HFFc6 (cell line): ENCODE data around the gene NRDE2. TPM values are rescaled to one million over a fixed set of nuclear protein-coding genes. Genes with fewer than 3 reads are reported as not detected.
A peak's percentile ranks its signal among the peaks of the same experiment; 100 is the strongest.
"Not testable (repeated sequence)": the region's sequence is repeated elsewhere in the genome, so short reads cannot be mapped to it uniquely, and the experiment has no call there.

Experiments
- DNase-seq: peaks from one replicate; pipeline ENCODE4 v3.0.0-alpha.2; 2018
- H3K27ac Mint-ChIP-seq: 2 replicates; pipeline ENCODE4 v1.8.0; 2020; ENCODE audit warnings: mild to moderate bottlenecking, mixed read lengths
- H3K27me3 Mint-ChIP-seq: 2 replicates; pipeline ENCODE4 v1.8.0; 2021; ENCODE audit warnings: mild to moderate bottlenecking, moderate library complexity, mixed read lengths; ENCODE audit not compliant: insufficient read depth
- H3K36me3 Mint-ChIP-seq: 2 replicates; pipeline ENCODE4 v1.8.0; 2021; ENCODE audit warnings: low read depth, mixed read lengths
- H3K4me1 Mint-ChIP-seq: 2 replicates; pipeline ENCODE4 v1.8.0; 2020; ENCODE audit warnings: low read depth, mixed read lengths
- H3K4me3 Mint-ChIP-seq: 2 replicates; pipeline ENCODE4 v1.8.0; 2020; ENCODE audit warnings: mild to moderate bottlenecking, moderate library complexity, mixed read lengths
- H3K9me3 Mint-ChIP-seq: 2 replicates; pipeline ENCODE4 v1.8.0; 2020; ENCODE audit warnings: mild to moderate bottlenecking, mixed read lengths
- total RNA-seq, 6 experiments: library from RNA; stranded (reverse); fragmentation: NEBNext Ultra II Directional; extraction: Animal tissue kit (Norgen Biotek cat#: 25700); gene quantifications; 2 replicates in 1 of 6; 3 replicates in 5 of 6; pipeline ENCODE4 v1.2.3, GENCODE V29; 2021
- TF ChIP-seq, protein P1 (sequence below): fragments of 200-600 bp; sonication (generic); IDR thresholded peaks from 2 replicates; pipeline ENCODE4 v1.5.0; 2021; ENCODE audit warnings: antibody characterized with exemption, mild to moderate bottlenecking

The NRDE2 gene
- total RNA-seq, 6 experiments from 2014 or later, result 7.9 to 12.1 (median 9.8) TPM

DNA sequence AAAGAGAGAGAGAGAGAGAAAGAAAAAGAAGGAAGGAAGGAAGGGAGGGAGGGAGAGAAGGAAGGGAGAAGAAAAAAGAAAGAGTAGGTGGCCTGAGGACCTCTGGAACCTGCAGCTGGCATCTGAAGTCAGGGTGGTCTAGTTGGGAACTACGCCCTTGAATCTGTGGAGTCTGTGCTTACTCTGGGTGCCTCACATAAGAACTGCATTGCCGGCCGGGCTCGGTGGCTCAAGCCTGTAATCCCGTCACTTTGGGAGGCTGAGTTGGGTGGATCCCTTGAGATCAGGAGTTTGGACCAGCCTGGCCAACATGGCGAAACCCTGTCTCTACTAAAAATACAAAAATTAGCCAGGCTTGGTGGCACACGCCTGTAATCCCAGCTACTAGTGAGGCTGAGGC is 10.0 kb upstream of the NRDE2 start:
- no peak for DNase-seq
- TF ChIP-seq, protein P1, sequence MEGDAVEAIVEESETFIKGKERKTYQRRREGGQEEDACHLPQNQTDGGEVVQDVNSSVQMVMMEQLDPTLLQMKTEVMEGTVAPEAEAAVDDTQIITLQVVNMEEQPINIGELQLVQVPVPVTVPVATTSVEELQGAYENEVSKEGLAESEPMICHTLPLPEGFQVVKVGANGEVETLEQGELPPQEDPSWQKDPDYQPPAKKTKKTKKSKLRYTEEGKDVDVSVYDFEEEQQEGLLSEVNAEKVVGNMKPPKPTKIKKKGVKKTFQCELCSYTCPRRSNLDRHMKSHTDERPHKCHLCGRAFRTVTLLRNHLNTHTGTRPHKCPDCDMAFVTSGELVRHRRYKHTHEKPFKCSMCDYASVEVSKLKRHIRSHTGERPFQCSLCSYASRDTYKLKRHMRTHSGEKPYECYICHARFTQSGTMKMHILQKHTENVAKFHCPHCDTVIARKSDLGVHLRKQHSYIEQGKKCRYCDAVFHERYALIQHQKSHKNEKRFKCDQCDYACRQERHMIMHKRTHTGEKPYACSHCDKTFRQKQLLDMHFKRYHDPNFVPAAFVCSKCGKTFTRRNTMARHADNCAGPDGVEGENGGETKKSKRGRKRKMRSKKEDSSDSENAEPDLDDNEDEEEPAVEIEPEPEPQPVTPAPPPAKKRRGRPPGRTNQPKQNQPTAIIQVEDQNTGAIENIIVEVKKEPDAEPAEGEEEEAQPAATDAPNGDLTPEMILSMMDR, result no peak
- H3K27ac Mint-ChIP-seq, result no peak overlapping the region
- H3K4me1 Mint-ChIP-seq, result no peaks in the 10 kb centered on the region
- no peaks in the 10 kb centered on the region for H3K36me3 Mint-ChIP-seq
- H3K9me3 Mint-ChIP-seq, result no peaks in the 10 kb centered on the region
- peaks cover 19% of the 10 kb centered on the region for H3K27me3 Mint-ChIP-seq
- H3K4me3 Mint-ChIP-seq, result no peak overlapping the region

DNA sequence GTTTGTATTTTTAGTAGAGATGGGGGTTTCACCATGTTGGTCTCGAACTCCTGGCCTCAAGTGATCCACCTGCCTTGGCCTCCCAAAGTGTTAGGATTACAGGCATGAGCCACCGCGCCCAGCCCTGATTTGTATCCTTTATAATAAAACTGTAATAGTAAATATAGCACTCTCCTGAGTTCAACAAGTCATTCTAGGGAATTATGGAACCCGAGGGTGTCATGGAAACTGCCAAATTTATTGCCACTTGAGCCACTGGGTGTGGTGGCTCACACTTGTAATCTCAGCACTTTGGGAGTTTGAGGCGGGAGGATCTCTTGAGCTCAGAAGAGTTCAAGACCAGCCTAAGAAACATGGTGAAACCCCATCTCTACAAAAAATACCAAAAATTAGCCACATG is 9.5 kb upstream of the NRDE2 start:
- not testable (repeated sequence) for H3K36me3 Mint-ChIP-seq, DNase-seq, H3K9me3 Mint-ChIP-seq, H3K27ac Mint-ChIP-seq, H3K4me3 Mint-ChIP-seq, H3K4me1 Mint-ChIP-seq
- H3K27me3 Mint-ChIP-seq, result peaks cover 23% of the 10 kb centered on the region

- Mint-ChIP-seq H3K4me1 (peaks cover 6% of the 10 kb centered on the region; the same call in 1 of the 2 replicates), H3K27me3 (peaks cover 29% of the 10 kb centered on the region), H3K4me3 (no peak overlapping the region), H3K27ac (no peak overlapping the region), H3K36me3 (no peaks in the 10 kb centered on the region), H3K9me3 (no peaks in the 10 kb centered on the region)
- TF ChIP-seq, protein P1, result no peak
- no peak for DNase-seq
These were observed 5.2 kb upstream of the NRDE2 start for GRCh38 chr14:90336985-90337384.

DNA sequence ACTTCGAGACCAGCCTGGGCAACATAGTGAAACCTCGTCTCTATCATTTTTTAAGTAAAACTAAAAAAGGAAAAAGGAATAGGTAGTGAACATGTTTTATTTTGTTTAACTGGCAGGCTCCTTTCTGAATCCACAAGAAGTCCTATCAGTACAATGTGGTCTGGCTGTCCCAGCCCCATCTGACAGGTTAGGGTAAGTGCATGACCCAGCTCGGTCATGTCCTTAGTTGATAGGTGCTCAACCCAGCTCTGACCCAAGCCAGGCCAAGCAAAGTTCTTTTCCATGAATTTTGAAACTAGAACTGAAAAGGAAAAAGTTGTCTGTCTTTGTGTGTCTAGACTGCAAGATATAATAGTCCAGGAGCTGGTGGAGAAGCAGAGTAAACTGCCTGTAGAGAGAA is 4.7 kb upstream of the NRDE2 start:
- Mint-ChIP-seq H3K9me3 (peaks cover 2% of the 10 kb centered on the region), H3K4me3 (no peak overlapping the region), H3K27ac (no peak overlapping the region), H3K36me3 (peaks cover 1% of the 10 kb centered on the region), H3K27me3 (peaks cover 27% of the 10 kb centered on the region), H3K4me1 (peaks cover 9% of the 10 kb centered on the region)
- TF ChIP-seq, protein P1, result no peak
- DNase-seq, result no peak

GRCh38 chr14:90332271-90332584 is 487 bp upstream of the NRDE2 start:
- peak overlapping the region; percentile 90 for H3K4me3 Mint-ChIP-seq
- H3K27me3 Mint-ChIP-seq, result peaks cover 14% of the 10 kb centered on the region
- no peak for DNase-seq
- H3K4me1 Mint-ChIP-seq, result peaks cover 14% of the 10 kb centered on the region
- TF ChIP-seq, protein P1, result no peak
- peaks cover 12% of the 10 kb centered on the region for H3K36me3 Mint-ChIP-seq
- peaks cover 6% of the 10 kb centered on the region for H3K9me3 Mint-ChIP-seq
- H3K27ac Mint-ChIP-seq, result peak overlapping the region; percentile 92

GRCh38 chr14:90330203-90331196 is 1.2 kb downstream of the NRDE2 start:
- H3K4me3 Mint-ChIP-seq, result peak overlapping the region; percentile 90
- peak overlapping the region; percentile 92; the same call in 1 of the 2 replicates for H3K27ac Mint-ChIP-seq
- peaks cover 7% of the 10 kb centered on the region for H3K27me3 Mint-ChIP-seq
- peaks cover 12% of the 10 kb centered on the region for H3K36me3 Mint-ChIP-seq
- peaks cover 6% of the 10 kb centered on the region for H3K9me3 Mint-ChIP-seq
- TF ChIP-seq, protein P1, result no peak
- H3K4me1 Mint-ChIP-seq, result peaks cover 14% of the 10 kb centered on the region
- no peak for DNase-seq
